ENCODE measurements around the gene TTC22.

GRCh38 chr1:54750596-54750995 is 50.5 kb downstream of the TTC22 start:
- TF ChIP-seq EZH2 (IDR thresholded peaks at IDR 0.05; ENCODE audit: borderline replicate concordance): no peak
- TF ChIP-seq CTCF (IDR thresholded peaks at IDR 0.05; ENCODE audit: poor library complexity): no peak

Data from hepatocyte (in vitro differentiated cells).